SHP77 (cell line): ENCODE data around the gene TCERG1.

ENCODE experiments used
- DNase-seq, 2 experiments: peaks; one replicate each; lab custom pipeline; 2025; lab: John Stamatoyannopoulos, UW

TCERG1 gene

DNA sequence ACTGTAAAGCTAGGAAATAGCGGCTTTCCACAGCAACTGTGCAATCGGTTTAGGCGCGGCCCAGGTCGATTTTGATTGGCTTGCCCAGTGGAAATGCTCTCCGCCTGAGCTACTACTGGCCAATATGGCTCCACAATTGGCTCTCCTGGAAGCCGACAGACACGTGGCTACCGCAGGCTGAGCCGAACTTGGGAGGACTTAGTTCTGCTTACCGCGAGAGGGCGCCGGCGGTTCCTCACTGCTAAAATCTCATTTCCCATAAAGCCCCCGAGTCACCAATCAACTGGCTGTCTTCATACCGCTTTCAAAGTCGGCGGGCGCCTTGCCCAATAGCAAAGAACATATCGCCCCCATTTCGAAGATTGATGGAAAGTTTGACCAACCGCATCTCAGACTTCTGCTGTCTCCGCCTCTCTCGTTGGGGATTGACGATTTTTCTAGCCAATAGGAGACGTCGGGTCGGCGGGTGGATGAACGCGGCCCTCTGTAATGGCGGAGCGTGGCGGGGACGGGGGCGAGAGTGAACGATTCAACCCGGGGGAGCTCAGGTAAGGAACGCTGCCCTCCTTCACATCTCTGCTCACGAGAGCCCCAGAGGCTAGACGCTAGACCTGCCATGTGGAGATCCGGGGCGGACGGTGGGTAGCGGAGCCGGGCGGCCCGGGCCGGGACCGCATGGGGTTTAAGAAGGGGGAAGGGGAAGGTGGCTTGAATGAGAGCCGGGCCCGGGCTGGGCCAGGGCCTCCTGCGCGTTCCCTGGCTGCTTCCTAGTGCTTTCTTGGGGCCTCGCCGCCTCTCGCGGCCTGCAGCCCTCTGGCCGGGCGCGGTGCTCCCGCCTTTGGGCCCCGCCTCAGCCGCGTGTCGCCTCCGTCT is at the start of gene TCERG1:
Gene TCERG1, plus strand, starts transcription at position 473 of the 873 bp plus-strand sequence. Its CDS starts 17 bp downstream, at position 490.
- peak; percentile 99 for DNase-seq

DNA sequence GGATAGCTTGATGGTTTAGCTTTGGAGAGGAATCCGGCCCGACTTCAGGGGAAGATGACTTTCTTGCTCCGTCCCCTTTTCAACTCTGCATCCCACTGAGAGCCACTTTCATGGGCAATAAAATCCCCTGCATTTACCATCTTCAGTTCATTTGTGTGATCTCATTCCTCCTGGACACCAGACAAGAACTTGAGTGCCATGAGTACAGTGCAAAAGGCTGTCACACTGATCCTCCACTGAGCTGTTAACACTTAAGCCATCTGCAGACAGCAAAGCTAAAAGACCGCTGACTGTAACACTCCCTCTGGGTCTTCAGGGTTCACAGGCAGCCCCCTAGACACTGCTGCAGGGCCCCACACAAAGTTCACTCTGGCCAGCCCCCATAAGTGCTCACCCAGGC is 48.3 kb upstream of the TCERG1 start:
- no peak for DNase-seq

DNA sequence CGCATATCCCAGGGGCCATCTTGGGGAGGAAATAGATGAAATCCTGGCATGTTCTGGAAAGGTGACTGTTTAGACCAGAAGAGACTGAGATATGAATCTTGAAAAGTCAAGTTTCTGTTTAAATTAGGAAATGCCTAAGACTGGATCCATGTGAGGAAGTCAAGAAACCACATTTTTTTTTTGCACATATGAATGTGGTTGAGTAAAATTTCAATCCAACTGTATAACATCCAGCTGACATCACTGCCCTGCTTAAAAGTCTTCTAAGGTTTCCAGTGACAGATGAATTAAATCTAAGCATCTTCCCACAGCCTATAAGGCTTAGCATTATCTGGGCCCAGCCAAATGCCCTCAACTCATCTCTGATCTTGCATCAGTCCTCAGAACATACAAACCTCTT is 47.7 kb upstream of the TCERG1 start:
- DNase-seq, result no peak

DNA sequence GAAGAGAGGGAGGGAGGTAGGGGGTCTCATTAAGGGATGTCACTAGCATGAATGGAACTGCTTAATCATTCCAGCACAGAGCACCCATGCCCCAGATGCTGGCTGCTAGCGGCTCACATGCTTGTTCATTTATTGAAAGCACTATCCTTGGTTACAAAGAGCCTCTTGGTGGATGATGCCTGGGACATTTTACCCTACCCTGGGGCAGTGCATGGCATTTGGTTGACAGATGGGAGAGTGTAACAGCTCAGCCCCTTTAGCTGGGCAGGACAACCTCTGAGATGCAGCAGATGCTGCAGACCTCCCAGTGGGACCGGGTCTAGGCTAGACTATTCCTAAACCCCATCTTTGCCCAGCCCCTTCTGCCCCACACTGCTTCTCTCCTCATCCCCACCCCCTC is 46.9 kb upstream of the TCERG1 start:
- DNase-seq, result no peak

DNA sequence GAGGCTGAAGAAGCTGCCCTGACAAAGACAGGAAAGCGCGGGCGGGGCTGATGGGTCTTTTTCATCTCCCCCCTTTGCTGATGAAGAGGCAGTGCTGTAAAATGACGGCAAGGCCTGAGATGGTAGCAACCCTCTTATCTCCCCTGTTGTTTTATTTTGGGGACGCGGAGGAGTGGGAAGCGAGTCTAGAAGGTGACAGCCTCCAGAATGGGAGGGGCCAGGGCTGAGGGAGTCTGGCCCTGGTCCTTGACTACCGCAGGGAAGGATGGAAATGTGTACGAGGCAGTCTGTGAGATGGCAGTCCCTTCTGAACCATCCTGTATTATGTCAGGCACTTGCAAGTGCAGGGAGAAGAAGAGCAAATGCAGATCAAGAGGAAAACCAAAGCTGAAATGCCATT is 46.1 kb upstream of the TCERG1 start:
- no peak for DNase-seq

DNA sequence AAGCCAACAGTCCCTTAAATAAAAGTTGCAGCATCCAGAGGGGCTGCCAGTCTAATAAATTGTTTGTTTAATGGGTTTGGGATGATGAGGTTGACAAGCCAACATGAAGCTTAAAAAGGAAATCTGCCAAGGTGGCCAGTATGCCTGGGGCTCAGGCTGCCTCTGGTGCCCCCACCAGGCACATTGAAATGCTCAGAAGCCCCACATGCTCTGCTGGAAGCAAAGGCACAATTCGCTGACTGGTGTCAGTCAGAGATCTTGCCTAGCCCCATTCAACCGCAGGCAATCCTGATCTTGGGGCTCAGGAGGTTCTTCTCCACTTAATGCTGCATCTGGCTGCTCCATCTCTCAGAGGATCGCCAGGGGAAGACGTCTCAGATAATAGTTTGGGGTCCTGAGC is 44.2 kb upstream of the TCERG1 start:
- DNase-seq, result no peak

DNA sequence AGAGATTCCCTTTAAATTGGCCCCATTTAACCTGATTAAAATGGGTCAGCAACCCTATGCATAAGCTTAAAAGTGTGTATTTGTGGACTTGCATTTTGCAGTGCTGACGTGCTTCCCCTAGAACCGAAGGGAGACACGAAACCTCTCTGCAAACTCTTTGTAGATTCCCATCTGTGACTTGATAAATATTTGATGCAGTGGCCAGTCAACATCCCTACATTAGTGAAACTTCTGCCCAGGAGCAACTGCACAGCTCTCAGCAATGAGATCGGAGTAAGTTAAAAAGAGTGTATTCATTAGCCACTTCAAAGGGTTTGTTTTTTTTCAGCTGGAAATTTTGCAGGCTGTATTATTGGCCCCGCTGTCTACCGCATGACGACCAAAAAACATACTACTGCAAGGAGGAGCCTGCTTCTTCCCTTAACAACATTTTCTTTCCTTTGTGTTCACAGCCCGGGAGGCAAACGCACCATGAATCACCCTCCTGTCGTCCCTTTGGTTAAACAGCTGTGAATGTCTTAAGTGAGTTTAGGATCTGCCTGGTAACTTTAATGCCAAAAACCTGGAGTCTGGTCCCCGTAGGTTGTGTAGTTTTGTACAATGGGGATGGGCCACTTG is 38.0 kb upstream of the TCERG1 start:
- DNase-seq, result no peak

DNA sequence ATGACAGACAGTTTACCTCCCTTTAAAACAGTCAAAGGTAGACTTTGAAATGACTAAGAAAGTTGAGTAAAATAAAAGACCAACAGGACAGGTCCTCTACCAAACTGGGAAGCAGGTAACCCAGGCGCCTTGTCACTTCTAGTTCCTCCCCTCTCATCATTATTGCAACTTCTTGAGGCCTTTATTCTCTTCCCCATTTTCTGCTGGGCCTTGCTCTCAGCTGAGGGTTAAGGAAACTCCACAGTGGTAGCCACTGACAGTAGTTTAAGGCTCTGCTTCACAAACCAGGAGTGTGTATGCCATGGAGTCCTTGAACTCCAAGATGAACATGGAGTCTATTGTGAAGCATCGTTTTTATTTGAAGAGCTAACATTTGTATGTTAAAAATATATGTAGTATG is 36.9 kb upstream of the TCERG1 start:
- no peak for DNase-seq

DNA sequence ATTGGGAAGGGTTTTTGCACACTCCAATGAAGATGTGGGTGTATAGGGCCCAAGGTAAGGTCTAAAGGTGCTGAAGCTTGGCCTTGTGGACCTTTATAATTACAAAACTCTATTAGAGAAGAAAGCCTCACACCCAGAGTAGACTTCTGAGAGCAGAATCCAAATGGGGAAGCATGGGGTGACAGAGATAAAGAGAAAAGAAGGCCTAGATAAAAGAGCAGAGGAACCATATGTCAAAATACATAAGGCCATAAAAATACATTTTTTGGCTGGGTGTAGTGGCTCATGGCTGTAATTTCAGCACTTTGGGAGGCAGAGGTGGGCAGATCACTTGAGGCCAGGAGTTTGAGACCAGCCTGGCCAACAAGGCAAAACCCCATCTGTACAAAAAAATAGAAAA is 27.4 kb upstream of the TCERG1 start:
- no peak for DNase-seq

DNA sequence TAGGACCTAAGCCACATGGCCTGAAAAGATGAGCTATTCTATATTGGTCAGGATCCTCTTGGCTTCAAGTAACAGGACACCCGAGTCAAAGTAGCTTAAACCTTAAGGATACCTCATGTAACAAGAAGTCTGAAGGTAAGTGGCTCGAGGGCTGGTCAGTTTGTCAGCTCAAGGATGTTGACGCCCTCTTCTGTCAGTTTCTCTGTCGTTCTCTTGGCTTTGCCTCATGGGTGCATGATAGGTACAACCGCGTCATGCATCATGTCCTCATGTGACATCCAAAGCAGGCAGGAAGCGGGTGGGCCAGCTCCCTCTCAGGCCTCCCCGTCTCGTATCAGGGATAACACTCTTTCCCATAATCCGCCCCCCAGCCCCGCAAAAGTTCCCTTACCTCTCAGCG is 22.1 kb upstream of the TCERG1 start:
- DNase-seq, result no peak

DNA sequence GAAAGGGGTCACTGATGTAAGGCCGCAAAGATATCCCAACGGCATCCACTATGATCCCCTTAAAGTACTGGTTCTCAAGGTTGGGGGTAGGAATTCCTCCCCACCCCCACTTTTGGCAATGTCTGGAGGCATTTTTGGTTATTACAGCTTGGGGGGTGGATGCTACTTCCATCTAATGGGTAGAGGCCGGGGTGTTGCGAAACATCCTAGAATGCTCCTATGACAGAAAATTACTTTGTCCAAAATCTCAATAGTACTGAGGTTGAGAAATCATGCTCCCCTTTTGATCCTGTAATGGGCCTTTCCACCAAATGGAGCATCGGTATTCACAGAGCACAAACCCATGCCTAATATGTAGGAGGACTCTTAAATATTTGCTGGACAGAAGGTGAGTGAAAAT is 20.8 kb upstream of the TCERG1 start:
- no peak for DNase-seq

DNA sequence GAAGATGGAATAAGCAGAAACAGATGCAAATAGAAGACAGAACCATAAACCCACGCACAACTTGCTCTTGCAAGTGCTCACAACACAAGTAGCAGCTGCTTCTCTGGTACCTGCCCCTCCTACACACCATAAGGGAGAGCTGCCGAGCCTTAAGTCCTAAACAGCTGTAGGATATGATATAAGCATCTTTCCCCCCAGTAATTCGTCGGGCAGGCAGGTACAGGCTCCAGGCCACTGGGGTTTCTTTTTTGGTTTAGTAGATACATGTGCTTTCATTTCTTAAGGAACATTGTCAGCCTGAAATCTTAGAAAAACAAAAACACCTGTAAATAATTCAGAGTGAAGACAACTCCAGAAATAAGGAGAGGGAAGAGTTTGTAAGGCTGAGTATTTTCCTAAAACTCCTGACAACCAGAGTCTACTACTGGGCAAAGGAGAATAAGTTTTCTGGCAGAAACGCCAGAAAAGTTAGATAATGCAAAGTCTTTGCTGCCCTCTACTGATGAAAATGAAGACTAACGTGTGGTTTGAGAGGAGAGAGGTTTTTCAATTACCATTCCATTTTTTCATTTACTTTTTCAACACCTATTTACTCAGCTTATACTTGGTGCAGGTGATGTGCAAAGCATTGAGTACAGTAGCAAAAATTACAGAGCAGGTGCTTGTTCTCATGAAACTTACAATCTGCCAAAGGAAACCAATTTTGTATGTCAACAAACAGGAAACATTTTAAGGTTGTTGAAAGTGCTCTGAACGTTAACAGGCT is 20.1 kb upstream of the TCERG1 start:
- peak; percentile 15 to 29 for DNase-seq

DNA sequence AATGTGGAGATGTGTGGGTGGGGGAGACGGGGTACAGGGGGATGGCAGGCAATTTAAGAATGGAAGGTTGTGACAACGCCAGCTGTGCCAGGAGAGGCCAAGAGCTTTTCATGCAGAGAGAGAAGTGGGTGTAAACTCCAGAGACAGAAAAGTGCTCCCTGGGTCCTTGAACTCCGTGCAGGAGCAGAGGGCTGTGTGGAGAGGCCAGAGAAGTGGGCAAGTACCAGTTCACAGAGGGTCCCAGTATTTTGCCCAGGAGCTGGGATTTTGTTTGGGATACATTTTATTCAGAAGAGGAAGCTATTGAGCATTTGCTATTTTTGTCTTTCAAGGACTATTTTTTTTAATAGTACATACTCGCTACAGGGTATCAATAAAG is 19.5 kb upstream of the TCERG1 start:
- no peak for DNase-seq

DNA sequence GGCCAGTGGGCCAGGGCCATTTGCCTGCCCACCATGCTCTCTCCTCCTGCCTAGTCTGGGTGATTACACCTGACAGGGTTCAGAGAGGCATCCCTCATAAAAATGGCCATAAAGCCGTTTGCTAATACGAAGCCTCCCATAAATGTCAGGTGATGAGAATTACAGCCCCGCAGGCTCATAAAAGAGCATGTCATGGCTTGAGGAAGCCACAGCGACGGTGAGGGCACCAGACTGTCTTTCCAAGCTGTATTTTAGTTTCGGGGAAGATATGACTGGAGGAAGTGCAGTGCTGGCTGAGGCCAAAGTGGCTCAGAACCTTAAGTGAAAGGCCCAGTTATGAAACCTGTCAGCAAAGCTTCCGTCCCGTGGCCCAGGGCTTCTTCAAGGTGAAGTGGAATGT is 18.5 kb upstream of the TCERG1 start:
- DNase-seq, result no peak

DNA sequence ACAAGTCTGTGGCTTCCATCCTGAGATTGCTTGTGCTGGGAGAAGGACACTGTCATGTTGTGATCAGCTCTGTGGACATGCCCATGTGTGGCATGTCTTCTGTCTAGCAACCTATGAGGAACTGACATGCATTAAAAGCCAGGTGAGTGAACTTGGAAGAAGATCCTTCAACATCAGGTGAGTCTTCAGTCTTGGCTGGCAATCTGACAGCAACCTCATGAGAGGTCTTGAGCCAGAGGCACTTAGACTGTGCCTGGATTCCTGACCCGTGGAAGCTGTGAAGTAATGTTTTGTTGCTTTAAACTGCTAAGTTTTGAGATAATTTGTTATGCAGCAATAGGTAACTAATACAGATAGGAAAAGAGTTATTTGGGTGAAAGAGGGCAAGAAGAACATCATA is 6.8 kb upstream of the TCERG1 start:
- no peak for DNase-seq

DNA sequence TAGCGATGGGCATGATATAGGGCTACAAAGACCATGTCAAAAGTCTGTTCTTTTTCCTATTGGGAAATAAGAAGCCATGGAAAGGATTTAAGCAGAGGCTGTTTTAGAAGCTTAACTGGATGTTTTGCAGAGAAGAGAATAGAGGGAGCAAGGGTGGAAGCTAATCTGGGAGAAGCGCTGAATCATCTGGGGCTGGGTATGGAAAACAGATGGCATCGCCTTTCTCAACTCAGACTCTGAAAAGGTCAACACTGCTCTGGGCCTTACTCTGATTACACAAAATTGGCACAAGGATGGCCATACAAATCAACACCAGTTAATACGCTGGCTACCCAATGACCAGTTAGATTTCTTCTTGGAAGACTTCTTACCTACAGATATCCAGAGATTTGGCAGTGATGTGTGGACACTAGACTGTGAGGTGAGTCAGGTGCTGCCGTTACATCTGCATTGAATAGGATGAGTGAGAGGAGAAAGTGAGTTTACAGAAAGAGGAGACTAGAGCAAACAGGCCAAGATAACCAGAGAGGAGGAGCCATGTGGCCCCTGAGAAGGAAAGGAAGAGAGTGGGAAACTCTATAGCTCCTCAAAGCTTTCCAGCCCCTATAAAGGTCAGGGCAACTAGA is 6.2 kb upstream of the TCERG1 start:
- DNase-seq, result no peak

DNA sequence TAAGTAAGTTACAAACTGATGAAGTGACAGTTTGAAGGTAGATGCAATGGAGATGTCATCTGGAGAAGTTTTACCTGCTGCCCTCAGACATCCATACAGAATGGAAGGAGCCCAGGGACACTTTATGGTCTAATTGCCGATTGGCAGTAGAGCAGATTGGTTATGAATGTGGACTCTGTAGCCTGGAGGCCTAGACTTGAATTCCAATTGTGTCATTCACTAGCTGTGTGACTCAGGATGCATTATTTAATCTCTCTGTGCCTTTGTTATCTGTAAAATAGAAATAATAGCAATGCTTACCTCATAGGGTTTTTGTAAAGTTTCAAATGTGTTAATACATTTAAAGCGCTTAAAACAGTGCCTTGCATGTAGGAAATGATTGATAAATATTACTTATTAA is 5.2 kb upstream of the TCERG1 start:
- no peak for DNase-seq

DNA sequence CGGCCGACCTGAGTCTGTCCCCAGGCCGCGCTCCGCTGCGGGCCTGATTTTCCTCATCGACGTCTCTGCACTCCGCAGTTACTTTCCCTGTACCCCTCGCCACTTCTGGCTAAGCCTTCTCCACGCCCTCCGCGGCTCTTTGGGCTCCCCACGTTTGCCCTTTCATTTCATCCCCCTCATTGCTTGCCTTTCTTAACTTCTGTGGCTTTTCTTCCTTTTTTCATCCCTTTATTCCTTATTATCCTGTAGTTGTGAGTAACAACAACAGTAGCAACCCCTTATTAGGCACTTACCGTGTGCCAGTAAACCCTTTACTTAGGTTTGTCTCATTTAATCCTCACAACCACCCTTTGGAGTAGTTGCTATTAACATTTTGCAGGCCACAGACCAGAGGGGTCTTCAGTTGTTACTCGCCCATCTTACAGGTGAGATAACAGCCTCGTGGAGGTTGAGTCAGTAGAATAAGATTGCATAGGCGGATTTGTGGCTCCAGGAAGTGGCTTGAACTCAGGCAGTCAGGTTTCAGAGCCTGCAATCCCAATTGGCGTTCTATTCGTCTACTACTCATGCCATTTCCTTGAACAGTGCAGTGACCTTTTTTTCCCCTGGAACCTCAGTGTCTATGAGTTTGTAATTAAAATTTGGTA is 724 bp downstream of the TCERG1 start:
- no peak for DNase-seq

DNA sequence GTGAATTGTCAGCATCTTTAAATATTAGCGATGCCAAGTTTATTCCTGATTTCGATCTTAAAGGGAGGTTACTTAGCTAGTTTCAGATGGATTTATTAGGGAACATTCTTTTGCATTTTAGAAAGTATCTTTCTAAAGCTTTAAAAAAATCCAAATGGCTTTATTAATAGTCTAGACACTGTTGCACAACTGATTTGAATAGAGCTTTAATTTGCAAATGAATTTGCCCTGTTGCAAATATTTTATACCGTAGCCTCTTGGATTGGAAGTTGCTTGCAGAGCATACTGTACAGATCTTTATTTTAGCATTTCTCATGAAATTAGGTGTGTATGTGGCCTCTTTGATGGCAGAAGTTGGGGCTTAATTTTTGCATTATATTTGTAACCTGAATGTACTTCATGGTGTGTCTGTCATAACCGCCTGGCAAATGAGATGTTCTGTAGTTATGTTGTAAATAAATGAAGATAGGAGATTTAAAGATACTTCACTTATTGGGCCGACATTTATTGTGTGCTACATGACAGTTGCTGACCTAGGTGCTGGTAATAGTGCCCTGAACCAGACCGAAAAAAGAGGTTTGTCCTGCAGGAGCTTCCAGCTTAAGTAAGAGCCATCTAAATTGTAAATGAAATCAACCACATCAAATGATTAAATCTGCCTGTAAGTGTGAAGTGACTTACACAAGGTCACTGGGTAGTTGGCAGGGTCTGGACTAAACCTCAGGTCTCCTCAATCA is 1.8 kb downstream of the TCERG1 start:
- DNase-seq, result no peak

DNA sequence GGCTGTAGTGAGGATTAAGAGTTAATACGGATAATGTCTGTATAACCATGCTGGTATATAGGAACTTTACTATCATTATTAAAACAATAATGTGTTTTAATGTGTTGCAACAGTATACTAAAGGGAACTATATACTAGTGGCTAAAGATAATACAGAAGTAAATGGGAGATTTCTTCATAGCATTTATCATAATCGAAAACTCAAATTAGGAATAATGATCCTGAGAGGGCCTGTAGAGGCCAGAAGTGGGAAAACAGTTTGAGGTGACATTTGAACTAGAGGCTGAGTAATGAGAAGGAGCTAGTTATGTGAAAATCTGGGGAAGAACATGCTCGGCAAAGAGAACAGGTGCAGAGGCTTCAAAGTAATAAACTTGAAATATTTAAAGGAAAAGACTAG is 2.9 kb downstream of the TCERG1 start:
- DNase-seq, result no peak

DNA sequence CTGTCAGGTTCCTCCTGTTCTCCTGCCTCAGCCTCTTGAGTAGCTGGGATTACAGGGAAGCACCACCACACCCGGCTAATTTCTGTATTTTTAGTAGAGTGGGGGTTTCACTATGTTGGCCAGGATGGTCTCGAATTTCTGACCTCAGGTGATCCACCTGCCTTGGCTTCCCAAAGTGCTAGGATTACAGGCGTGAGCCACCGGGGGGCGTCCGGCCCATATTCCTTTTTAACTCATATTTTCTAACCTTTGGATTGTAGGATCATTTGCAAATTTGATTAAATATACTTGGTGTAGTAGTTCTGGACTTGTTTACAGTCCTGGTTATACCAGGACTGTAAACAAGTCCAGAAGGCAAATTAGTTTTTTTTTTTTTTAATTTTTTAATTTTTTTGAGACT is 4.3 kb downstream of the TCERG1 start:
- DNase-seq, result no peak
